ENCODE results near the gene WDPCP.
"Not testable (repeated sequence)": the region's sequence is repeated elsewhere in the genome, so short reads cannot be mapped to it uniquely, and the experiment has no call there.

The WDPCP gene

GRCh38 chr2:63438181-63438580, 150.1 kb downstream of the WDPCP start:
- no peak for DNase-seq

GRCh38 chr2:63436488-63436887, 151.8 kb downstream of the WDPCP start:
- no peak for DNase-seq

GRCh38 chr2:63435070-63435469, 153.2 kb downstream of the WDPCP start:
- DNase-seq, result no peak

GRCh38 chr2:63434024-63435001, 154.0 kb downstream of the WDPCP start:
- DNase-seq, result no peak

- no peak for DNase-seq
These were observed 155.9 kb downstream of the WDPCP start for GRCh38 chr2:63432373-63432772.

GRCh38 chr2:63425606-63426005, 162.7 kb downstream of the WDPCP start:
- no peak for DNase-seq

GRCh38 chr2:63425079-63425416, 163.2 kb downstream of the WDPCP start:
- no peak for DNase-seq

- peak in 1 of 2 experiments; percentile 9 for DNase-seq
These were observed 163.8 kb downstream of the WDPCP start for GRCh38 chr2:63424329-63425078.

GRCh38 chr2:63422556-63422955, 165.7 kb downstream of the WDPCP start:
- no peak for DNase-seq

- DNase-seq, result no peak
These were observed 179.7 kb downstream of the WDPCP start for GRCh38 chr2:63408530-63408929.

- DNase-seq, result no peak
These were observed 181.6 kb downstream of the WDPCP start for GRCh38 chr2:63406641-63407040.

- DNase-seq, result no peak
These were observed 184.5 kb downstream of the WDPCP start for GRCh38 chr2:63403820-63404219.

- not testable (repeated sequence) for DNase-seq
These were observed 185.4 kb downstream of the WDPCP start for GRCh38 chr2:63402889-63403288.

GRCh38 chr2:63399156-63399555, 189.1 kb downstream of the WDPCP start:
- DNase-seq, result no peak

- no peak for DNase-seq
These were observed 208.8 kb downstream of the WDPCP start for GRCh38 chr2:63379451-63379850.

GRCh38 chr2:63378589-63378988, 209.7 kb downstream of the WDPCP start:
- no peak for DNase-seq

- no peak for DNase-seq
These were observed 213.9 kb downstream of the WDPCP start for GRCh38 chr2:63374341-63374740.

- no peak for DNase-seq
These were observed 215.7 kb downstream of the WDPCP start for GRCh38 chr2:63372549-63372948.

- DNase-seq, result no peak
These were observed 219.1 kb downstream of the WDPCP start for GRCh38 chr2:63369146-63369545.

GRCh38 chr2:63364866-63365265, 223.4 kb downstream of the WDPCP start:
- no peak for DNase-seq

GRCh38 chr2:63357722-63358121, 230.6 kb downstream of the WDPCP start:
- DNase-seq, result not testable (repeated sequence)

- DNase-seq, result no peak
These were observed 240.9 kb downstream of the WDPCP start for GRCh38 chr2:63347361-63347760.

GRCh38 chr2:63346411-63346810, 241.9 kb downstream of the WDPCP start:
- no peak for DNase-seq

GRCh38 chr2:63345285-63345633, 243.0 kb downstream of the WDPCP start:
- no peak for DNase-seq

Data from activated CD4-positive, alpha-beta T cell treated with anti-CD3 and anti-CD28 coated beads, Interleukin-2, amount 50 U/mL, for 48 hours (primary cell).